GM23338 (cell line): Measurements from ENCODE around the gene EEF1AKMT2. TPM values are rescaled to one million over a fixed set of nuclear protein-coding genes. Genes with fewer than 3 reads are reported as not detected.

ENCODE experiments used
- ATAC-seq: fragments of 200-7000 bp; cut with Tn5 transposase; 3 replicates; pipeline ENCODE4 v1.9.1; 2020
- DNase-seq: peaks from one replicate; pipeline ENCODE4 v3.0.0-alpha.2; 2015; ENCODE audit warnings: low spot score
- H2AFZ ChIP-seq: fragments of 200-600 bp; sonication (generic); 2 replicates; pipeline ENCODE4 v1.8.0; 2016; ENCODE audit warnings: antibody characterized with exemption, mild to moderate bottlenecking, moderate library complexity
- H3F3A ChIP-seq: fragments of 200-600 bp; sonication (generic); replicated peaks from 2 replicates; pipeline ENCODE4 v1.8.0; 2017; ENCODE audit warnings: antibody characterized with exemption, mixed run types, low read depth
- H3K27ac ChIP-seq: fragments of 200-600 bp; sonication (generic); 2 replicates; pipeline ENCODE4 v1.6.1; 2016; ENCODE audit warnings: low read depth
- H3K27me3 ChIP-seq: fragments of 200-600 bp; sonication (generic); 2 replicates; pipeline ENCODE4 v1.8.0; 2016; ENCODE audit warnings: mild to moderate bottlenecking, mixed run types, moderate library complexity; ENCODE audit not compliant: insufficient read depth
- H3K36me3 ChIP-seq: fragments of 200-600 bp; sonication (generic); 2 replicates; pipeline ENCODE4 v1.8.0; 2016; ENCODE audit warnings: mild to moderate bottlenecking; ENCODE audit not compliant: insufficient read depth
- H3K4me1 ChIP-seq: fragments of 200-600 bp; sonication (generic); 2 replicates; pipeline ENCODE4 v1.8.0; 2016; ENCODE audit warnings: mild to moderate bottlenecking, moderate library complexity; ENCODE audit not compliant: insufficient read depth
- H3K4me2 ChIP-seq: fragments of 200-600 bp; sonication (generic); 2 replicates; pipeline ENCODE4 v1.7.1; 2017; ENCODE audit warnings: mixed run types
- H3K4me3 ChIP-seq: fragments of 200-600 bp; sonication (generic); 2 replicates; pipeline ENCODE4 v1.6.1; 2016; ENCODE audit warnings: mixed run types
- H3K79me2 ChIP-seq: fragments of 200-600 bp; sonication (generic); replicated peaks from 2 replicates; pipeline ENCODE4 v1.8.0; 2017; ENCODE audit warnings: mild to moderate bottlenecking; ENCODE audit not compliant: insufficient read depth
- H3K9me2 ChIP-seq: fragments of 200-600 bp; sonication (generic); 2 replicates; pipeline ENCODE4 v1.8.0; 2017; ENCODE audit not compliant: insufficient read depth
- H4K20me1 ChIP-seq: fragments of 200-600 bp; sonication (generic); replicated peaks from 2 replicates; pipeline ENCODE4 v1.8.0; 2017; ENCODE audit warnings: mild to moderate bottlenecking; ENCODE audit not compliant: insufficient read depth
- H3K27ac Mint-ChIP-seq: 2 replicates; pipeline ENCODE4 v1.8.0; 2020; ENCODE audit warnings: inconsistent platforms, mild to moderate bottlenecking, moderate library complexity, mixed read lengths
- H3K27me3 Mint-ChIP-seq: 3 replicates; pipeline ENCODE4 v1.8.0; 2022; ENCODE audit warnings: low read depth, mild to moderate bottlenecking, moderate library complexity, mixed read lengths, inconsistent platforms; ENCODE audit not compliant: insufficient read depth, poor library complexity
- H3K36me3 Mint-ChIP-seq: 3 replicates; pipeline ENCODE4 v1.8.0; 2021; ENCODE audit warnings: low read depth, mild to moderate bottlenecking, inconsistent platforms, moderate library complexity, mixed read lengths
- H3K4me1 Mint-ChIP-seq: 3 replicates; pipeline ENCODE4 v1.8.0; 2020; ENCODE audit warnings: mild to moderate bottlenecking, inconsistent platforms, mixed read lengths
- H3K4me3 Mint-ChIP-seq: 3 replicates; pipeline ENCODE4 v1.8.0; 2021; ENCODE audit warnings: moderate library complexity, mild to moderate bottlenecking, inconsistent platforms, mixed read lengths
- H3K9me3 Mint-ChIP-seq: 3 replicates; pipeline ENCODE4 v1.8.0; 2020; ENCODE audit warnings: moderate library complexity, mild to moderate bottlenecking, inconsistent platforms, mixed read lengths
- CREB1 ChIP-seq: fragments of 250-450 bp; sonication (Bioruptor Pico); IDR thresholded peaks from 2 replicates; pipeline ENCODE4 v1.5.0; 2020; ENCODE audit warnings: low read depth, mild to moderate bottlenecking, moderate library complexity
- CTCF ChIP-seq, 2 experiments: fragments of 200-600 bp in 1 of 2; sonication (generic) in 1 of 2; conservative IDR thresholded peaks; 2 replicates each; pipeline versions ENCODE4 v1.5.1 to v1.6.1; 2016 to 2017; ENCODE audit warnings: antibody characterized with exemption in 2 of 2, low read depth in 2 of 2, mild to moderate bottlenecking in 2 of 2, moderate library complexity in 1 of 2
- ETS1 ChIP-seq: IDR thresholded peaks from 2 replicates; pipeline ENCODE4 v1.6.1; 2016; ENCODE audit warnings: antibody characterized with exemption
- EZH2 ChIP-seq: fragments of 200-600 bp; sonication (generic); IDR thresholded peaks from one replicate; pipeline ENCODE4 v1.8.0; 2017; ENCODE audit warnings: antibody characterized with exemption, mild to moderate bottlenecking, low read depth; ENCODE audit not compliant: unreplicated experiment
- EZH2phosphoT487 ChIP-seq: fragments of 200-600 bp; sonication (generic); IDR thresholded peaks from one replicate; pipeline ENCODE4 v1.8.1; 2018; ENCODE audit warnings: antibody characterized with exemption; ENCODE audit not compliant: unreplicated experiment
- JUNB ChIP-seq: IDR thresholded peaks from one replicate; pipeline ENCODE4 v1.6.1; 2016; ENCODE audit warnings: antibody characterized with exemption; ENCODE audit not compliant: unreplicated experiment
- NANOG ChIP-seq: IDR thresholded peaks from 2 replicates; pipeline ENCODE4 v1.6.1; 2016; ENCODE audit warnings: antibody characterized with exemption, borderline replicate concordance
- POLR2AphosphoS5 ChIP-seq: IDR thresholded peaks from 2 replicates; pipeline ENCODE4 v1.6.1; 2016; ENCODE audit warnings: antibody characterized with exemption, low read depth
- REST ChIP-seq: IDR thresholded peaks from one replicate; pipeline ENCODE4 v1.6.1; 2018; ENCODE audit warnings: antibody characterized with exemption; ENCODE audit not compliant: unreplicated experiment
- STAT1 ChIP-seq: IDR thresholded peaks from one replicate; pipeline ENCODE4 v1.6.1; 2016; ENCODE audit warnings: antibody characterized with exemption; ENCODE audit not compliant: unreplicated experiment
- ZNF114 ChIP-seq: fragments of 250-450 bp; sonication (Bioruptor Pico); IDR thresholded peaks from 2 replicates; pipeline ENCODE4 v1.5.0; 2020; ENCODE audit warnings: mild to moderate bottlenecking, moderate library complexity
- ZNF331 ChIP-seq: fragments of 250-450 bp; sonication (Bioruptor Pico); IDR thresholded peaks from 2 replicates; pipeline ENCODE4 v1.5.0; 2020; ENCODE audit warnings: low read depth, mild to moderate bottlenecking, moderate library complexity
- polyA plus RNA-seq: library from polyadenylated mRNA; unstranded; fragments of >200 nt; fragmentation: Nextera tagmentation; extraction: Ambion mirVana; gene quantifications from 2 replicates; pipeline ENCODE4 v1.2.1, GENCODE V29; 2016
- total RNA-seq: library from RNA; depleted of rRNA; stranded (reverse); fragments of >200 nt; shearing (Covaris generic); gene quantifications from 2 replicates; pipeline ENCODE4 v1.2.3, GENCODE V29; 2014
- TF ChIP-seq, protein P1 (sequence below): fragments of 250-450 bp; sonication (Bioruptor Pico); IDR thresholded peaks from 2 replicates; pipeline ENCODE4 v1.5.0; 2020; ENCODE audit warnings: mild to moderate bottlenecking, moderate library complexity

EEF1AKMT2 gene
- total and polyA plus RNA-seq, 2 experiments from 2014 or later: 35.0 to 38.0 TPM

- peaks cover 17% of the 10 kb centered on the region for H3K79me2 ChIP-seq
- no peaks in the 10 kb centered on the region; the same call in 1 of the 2 replicates for H3F3A ChIP-seq
- ATAC-seq (no peak), DNase-seq (no peak)
- Mint-ChIP-seq H3K4me3 (no peak overlapping the region), H3K27me3 (peaks cover 3% of the 10 kb centered on the region), H3K9me3 (no peaks in the 10 kb centered on the region), H3K36me3 (no peaks in the 10 kb centered on the region), H3K4me1 (peaks cover 33% of the 10 kb centered on the region), H3K27ac (no peak overlapping the region)
- no peak overlapping the region for H2AFZ ChIP-seq
- H3K36me3 ChIP-seq: no peaks in the 10 kb centered on the region
- H3K27me3 ChIP-seq: no peaks in the 10 kb centered on the region
- H4K20me1 ChIP-seq: peaks cover 10% of the 10 kb centered on the region; the same call in 1 of the 2 replicates
- H3K4me2 ChIP-seq: no peak overlapping the region
- no peaks in the 10 kb centered on the region for H3K9me2 ChIP-seq
- H3K4me1 ChIP-seq: peaks cover 10% of the 10 kb centered on the region
- no peak overlapping the region for H3K4me3 ChIP-seq
- TF ChIP-seq EZH2 (no peak), CTCF (conservative IDR thresholded peaks at IDR 0.05; ENCODE audit: low read depth in 2 of 2) (no peak), ZNF114 (CRISPR knock-in tag) (no peak), ZNF331 (CRISPR knock-in tag) (no peak), ETS1 (no peak), EZH2phosphoT487 (no peak), POLR2AphosphoS5 (no peak), STAT1 (no peak), JUNB (no peak), CREB1 (CRISPR knock-in tag) (no peak), NANOG (no peak), REST (no peak)
- TF ChIP-seq, protein P1, sequence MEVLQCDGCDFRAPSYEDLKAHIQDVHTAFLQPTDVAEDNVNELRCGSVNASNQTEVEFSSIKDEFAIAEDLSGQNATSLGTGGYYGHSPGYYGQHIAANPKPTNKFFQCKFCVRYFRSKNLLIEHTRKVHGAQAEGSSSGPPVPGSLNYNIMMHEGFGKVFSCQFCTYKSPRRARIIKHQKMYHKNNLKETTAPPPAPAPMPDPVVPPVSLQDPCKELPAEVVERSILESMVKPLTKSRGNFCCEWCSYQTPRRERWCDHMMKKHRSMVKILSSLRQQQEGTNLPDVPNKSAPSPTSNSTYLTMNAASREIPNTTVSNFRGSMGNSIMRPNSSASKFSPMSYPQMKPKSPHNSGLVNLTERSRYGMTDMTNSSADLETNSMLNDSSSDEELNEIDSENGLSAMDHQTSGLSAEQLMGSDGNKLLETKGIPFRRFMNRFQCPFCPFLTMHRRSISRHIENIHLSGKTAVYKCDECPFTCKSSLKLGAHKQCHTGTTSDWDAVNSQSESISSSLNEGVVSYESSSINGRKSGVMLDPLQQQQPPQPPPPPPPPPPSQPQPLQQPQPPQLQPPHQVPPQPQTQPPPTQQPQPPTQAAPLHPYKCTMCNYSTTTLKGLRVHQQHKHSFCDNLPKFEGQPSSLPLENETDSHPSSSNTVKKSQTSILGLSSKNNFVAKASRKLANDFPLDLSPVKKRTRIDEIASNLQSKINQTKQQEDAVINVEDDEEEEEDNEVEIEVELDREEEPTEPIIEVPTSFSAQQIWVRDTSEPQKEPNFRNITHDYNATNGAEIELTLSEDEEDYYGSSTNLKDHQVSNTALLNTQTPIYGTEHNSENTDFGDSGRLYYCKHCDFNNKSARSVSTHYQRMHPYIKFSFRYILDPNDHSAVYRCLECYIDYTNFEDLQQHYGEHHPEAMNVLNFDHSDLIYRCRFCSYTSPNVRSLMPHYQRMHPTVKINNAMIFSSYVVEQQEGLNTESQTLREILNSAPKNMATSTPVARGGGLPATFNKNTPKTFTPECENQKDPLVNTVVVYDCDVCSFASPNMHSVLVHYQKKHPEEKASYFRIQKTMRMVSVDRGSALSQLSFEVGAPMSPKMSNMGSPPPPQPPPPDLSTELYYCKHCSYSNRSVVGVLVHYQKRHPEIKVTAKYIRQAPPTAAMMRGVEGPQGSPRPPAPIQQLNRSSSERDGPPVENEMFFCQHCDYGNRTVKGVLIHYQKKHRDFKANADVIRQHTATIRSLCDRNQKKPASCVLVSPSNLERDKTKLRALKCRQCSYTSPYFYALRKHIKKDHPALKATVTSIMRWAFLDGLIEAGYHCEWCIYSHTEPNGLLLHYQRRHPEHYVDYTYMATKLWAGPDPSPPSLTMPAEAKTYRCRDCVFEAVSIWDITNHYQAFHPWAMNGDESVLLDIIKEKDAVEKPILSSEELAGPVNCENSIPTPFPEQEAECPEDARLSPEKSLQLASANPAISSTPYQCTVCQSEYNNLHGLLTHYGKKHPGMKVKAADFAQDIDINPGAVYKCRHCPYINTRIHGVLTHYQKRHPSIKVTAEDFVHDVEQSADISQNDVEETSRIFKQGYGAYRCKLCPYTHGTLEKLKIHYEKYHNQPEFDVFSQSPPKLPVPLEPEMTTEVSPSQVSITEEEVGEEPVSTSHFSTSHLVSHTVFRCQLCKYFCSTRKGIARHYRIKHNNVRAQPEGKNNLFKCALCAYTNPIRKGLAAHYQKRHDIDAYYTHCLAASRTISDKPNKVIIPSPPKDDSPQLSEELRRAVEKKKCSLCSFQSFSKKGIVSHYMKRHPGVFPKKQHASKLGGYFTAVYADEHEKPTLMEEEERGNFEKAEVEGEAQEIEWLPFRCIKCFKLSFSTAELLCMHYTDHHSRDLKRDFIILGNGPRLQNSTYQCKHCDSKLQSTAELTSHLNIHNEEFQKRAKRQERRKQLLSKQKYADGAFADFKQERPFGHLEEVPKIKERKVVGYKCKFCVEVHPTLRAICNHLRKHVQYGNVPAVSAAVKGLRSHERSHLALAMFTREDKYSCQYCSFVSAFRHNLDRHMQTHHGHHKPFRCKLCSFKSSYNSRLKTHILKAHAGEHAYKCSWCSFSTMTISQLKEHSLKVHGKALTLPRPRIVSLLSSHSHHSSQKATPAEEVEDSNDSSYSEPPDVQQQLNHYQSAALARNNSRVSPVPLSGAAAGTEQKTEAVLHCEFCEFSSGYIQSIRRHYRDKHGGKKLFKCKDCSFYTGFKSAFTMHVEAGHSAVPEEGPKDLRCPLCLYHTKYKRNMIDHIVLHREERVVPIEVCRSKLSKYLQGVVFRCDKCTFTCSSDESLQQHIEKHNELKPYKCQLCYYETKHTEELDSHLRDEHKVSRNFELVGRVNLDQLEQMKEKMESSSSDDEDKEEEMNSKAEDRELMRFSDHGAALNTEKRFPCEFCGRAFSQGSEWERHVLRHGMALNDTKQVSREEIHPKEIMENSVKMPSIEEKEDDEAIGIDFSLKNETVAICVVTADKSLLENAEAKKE: no peak
- H3K27ac ChIP-seq: no peak overlapping the region
Observed at GRCh38 chr10:124715439-124715838, 76.2 kb downstream of the EEF1AKMT2 start.
